Measurements from ENCODE around the gene ADRA2C. TPM values are rescaled to one million over a fixed set of nuclear protein-coding genes. Genes with fewer than 3 reads are reported as not detected.

Gene ADRA2C
- total and polyA plus RNA-seq, 9 of the 15 experiments (the other 6 are each of a cell fraction or from before 2014, with no cell fraction given) = 0.06 to 0.58 (median 0.14) TPM; not detected in 2

- TF ChIP-seq MGA (IDR thresholded peaks at IDR 0.05) = no peak
- no peak for TF ChIP-seq HNRNPUL1 (IDR thresholded peaks at IDR 0.05; ENCODE audit: low read length)
These were observed 21.5 kb downstream of the ADRA2C start (continued) for GRCh38 chr4:3787489-3788365.

All from K562 (cell line).